SJSA1 (cell line): ENCODE measurements around the gene ITGA11. TPM values are rescaled to one million over a fixed set of nuclear protein-coding genes. Genes with fewer than 3 reads are reported as not detected.
"Not testable (repeated sequence)": the region's sequence is repeated elsewhere in the genome, so short reads cannot be mapped to it uniquely, and the experiment has no call there.

ENCODE experiments used
- DNase-seq, 2 experiments: peaks; one replicate each; pipeline ENCODE4 v3.0.0-alpha.2; 2015 to 2020; ENCODE audit warnings: low spot score in 2 of 2, low read depth in 1 of 2
- H3K27ac ChIP-seq: fragments of 250-450 bp; sonication (Bioruptor Pico); 2 replicates; pipeline ENCODE4 v1.5.1; 2020; ENCODE audit warnings: mild to moderate bottlenecking, moderate library complexity
- H3K27me3 ChIP-seq: fragments of 250-450 bp; sonication (Bioruptor Pico); replicated peaks from 2 replicates; pipeline ENCODE4 v1.5.1; 2020; ENCODE audit warnings: mild to moderate bottlenecking, moderate library complexity
- H3K36me3 ChIP-seq: fragments of 250-450 bp; sonication (Bioruptor Pico); 2 replicates; pipeline ENCODE4 v1.5.1; 2020; ENCODE audit warnings: mild to moderate bottlenecking
- H3K4me1 ChIP-seq: fragments of 250-450 bp; sonication (Bioruptor Pico); replicated peaks from 2 replicates; pipeline ENCODE4 v1.6.1; 2021; ENCODE audit warnings: mild to moderate bottlenecking
- H3K4me3 ChIP-seq: fragments of 250-450 bp; sonication (Bioruptor Pico); 2 replicates; pipeline ENCODE4 v1.5.1; 2020; ENCODE audit warnings: mild to moderate bottlenecking
- H3K9me3 ChIP-seq: fragments of 250-450 bp; sonication (Bioruptor Pico); replicated peaks from 2 replicates; pipeline ENCODE4 v1.5.1; 2020; ENCODE audit warnings: mild to moderate bottlenecking
- total RNA-seq: library from RNA; depleted of rRNA; stranded (reverse); fragments of >200 nt; shearing (Covaris generic); gene quantifications from 2 replicates; pipeline ENCODE4 v1.2.3, GENCODE V29; 2014

ITGA11 gene
- total RNA-seq, 1 experiment from 2014 or later, result 0.34 TPM

DNA sequence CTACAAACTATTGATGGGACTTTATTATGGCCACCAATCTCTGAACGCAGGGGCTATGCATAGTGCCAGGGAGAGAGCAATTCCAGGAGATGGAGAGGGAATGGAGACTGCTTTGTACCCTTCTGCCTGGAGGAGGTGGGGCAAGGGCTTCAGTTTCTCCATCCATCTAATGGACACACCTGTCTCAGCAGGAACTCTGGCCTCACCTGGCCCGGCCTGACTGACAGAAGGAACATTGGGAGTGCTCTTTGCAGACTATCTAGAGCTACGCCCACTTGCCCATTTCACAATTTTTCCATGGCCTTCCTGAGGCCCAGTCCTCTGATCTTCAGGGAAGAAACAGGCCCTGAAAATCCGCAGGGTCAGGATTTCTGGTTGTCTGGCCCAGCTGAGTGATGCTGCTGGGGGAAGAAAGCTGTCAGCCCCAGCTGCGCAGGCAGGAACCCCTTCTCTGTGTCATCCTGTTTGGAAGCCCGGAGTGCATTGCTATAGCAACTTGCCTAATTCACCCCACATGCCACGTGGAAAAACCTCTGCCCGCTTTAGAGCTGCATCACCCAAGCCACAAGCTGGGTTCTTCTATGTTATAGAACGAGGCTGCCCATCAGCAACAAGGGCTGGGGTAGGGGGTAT, 6.4 kb downstream of the ITGA11 start:
- H3K27me3 ChIP-seq, result peaks cover 14% of the 10 kb centered on the region
- DNase-seq, result no peak
- H3K27ac ChIP-seq, result no peak overlapping the region
- H3K4me1 ChIP-seq, result no peaks in the 10 kb centered on the region
- no peak overlapping the region for H3K4me3 ChIP-seq
- no peaks in the 10 kb centered on the region for H3K9me3 ChIP-seq
- H3K36me3 ChIP-seq, result no peaks in the 10 kb centered on the region

DNA sequence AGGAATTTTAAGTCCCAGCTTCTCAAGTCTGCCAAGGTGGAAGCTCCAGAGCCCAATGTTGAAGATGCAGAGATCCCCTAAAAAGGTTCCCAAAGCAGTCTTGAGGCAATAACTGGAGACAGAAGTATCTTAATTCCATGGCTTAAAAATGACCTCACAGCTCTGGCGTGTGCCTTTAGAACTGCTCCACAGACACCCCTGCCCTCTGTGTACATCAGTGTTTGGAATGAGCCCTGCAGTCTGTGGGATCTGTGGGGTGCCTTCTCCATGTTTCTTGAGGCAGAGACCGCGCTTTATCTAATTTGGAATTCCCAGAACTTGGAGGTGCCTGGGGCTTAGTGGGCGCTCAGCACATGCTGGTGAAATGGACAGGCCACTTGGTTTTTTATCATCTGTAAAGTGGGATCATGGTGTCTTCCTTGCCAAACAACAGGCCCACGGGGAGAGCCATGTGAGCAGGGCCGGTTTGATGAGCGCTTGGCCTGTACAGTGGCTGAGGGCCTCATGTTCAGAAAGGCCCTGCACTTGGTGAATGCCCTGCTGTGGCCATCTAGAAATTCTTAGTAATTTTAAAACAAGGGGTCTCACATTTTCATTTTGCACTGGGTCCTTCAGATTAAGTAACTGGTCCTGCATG, 7.1 kb downstream of the ITGA11 start:
- H3K27ac ChIP-seq, result no peak overlapping the region
- no peaks in the 10 kb centered on the region for H3K9me3 ChIP-seq
- DNase-seq, result no peak
- peaks cover 8% of the 10 kb centered on the region for H3K27me3 ChIP-seq
- no peaks in the 10 kb centered on the region for H3K4me1 ChIP-seq
- no peaks in the 10 kb centered on the region for H3K36me3 ChIP-seq
- H3K4me3 ChIP-seq, result no peak overlapping the region

DNA sequence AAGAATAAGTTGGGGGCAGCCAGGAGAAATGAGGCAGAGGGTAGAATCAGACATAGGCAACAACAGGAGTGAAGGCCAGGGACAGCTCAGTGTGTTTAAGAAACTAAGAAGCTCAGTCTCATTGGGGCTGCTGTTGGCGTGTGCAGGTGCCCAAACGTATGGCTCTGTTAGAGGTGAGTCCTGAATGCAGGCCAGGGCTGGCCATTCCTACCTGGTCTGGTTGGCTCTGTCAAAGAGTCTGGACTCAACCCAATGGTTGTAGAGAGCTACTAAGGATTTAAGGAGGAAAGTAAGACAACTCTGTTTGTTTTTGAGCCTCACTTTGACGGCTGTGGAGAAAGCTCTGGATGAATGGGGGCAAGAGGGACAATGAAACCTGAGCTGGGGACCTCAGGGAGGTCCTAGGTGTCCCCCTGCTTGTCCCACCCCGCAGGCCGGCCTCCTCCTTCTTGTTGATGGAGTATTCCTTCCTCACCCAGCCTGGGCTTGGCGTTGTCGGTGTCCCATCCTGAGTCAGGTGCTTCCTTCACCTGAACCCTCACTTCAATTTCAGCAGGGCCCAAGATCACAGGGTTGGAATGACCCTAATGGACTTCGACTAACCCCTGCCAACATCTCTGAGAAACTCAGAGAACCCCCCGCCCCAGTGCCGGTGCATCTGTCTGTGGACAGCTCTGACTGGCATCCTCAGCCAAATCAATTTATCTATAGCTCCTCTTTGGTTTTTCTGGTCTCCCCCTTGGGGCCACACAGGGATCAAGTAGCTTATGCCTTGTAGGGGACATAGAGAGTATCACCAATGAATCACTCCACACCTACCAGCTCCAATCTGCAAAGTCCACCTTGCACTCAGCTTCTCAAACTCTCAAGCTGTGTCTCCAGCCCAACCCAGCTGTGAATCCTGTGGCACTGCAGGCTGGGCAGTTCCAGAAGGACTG, 8.3 kb downstream of the ITGA11 start:
- Histone ChIP-seq H3K27me3 (peaks cover 4% of the 10 kb centered on the region; the same call in 1 of the 2 replicates), H3K4me1 (no peaks in the 10 kb centered on the region), H3K4me3 (no peak overlapping the region), H3K27ac (no peak overlapping the region), H3K9me3 (no peaks in the 10 kb centered on the region), H3K36me3 (no peaks in the 10 kb centered on the region)
- no peak for DNase-seq

DNA sequence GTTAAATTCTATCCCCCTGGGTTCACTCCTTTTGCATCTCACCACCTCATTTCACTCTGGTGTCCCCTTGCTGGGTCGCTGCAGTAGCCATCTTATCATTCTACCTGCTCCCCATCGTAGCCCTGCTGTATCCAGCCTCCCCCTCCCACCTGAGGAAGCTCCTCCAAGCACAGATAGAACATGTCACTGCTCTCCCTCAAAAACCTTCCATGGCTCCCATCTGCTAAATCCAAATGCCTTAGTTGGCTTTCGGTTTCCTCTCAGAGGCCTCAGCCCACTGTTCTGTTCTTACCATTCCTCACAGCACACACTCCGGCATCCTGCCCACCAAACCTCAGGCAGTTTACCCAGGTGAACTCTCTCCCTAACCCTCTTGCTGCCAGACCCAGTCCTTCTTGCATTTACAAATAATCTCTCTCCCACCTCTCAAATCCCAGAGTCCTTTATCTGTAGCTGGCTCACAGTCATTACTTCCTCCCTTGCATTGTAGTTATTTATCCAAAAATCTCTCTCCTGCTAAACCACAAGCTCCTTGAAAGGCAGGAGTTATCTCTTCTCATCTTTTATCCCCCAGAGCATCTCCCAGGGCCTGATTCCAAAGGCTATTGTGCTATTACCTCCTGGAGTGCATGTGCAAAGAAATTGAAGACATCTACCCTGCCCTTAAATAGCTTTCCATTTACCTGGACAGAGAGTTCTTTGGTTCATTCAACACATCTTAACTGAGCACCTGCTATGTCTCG, 9.4 kb downstream of the ITGA11 start:
- H3K4me3 ChIP-seq, H3K9me3 ChIP-seq, H3K27ac ChIP-seq, H3K36me3 ChIP-seq, H3K27me3 ChIP-seq, H3K4me1 ChIP-seq: not testable (repeated sequence)
- DNase-seq, result peak in 1 of 2 experiments; percentile 5

DNA sequence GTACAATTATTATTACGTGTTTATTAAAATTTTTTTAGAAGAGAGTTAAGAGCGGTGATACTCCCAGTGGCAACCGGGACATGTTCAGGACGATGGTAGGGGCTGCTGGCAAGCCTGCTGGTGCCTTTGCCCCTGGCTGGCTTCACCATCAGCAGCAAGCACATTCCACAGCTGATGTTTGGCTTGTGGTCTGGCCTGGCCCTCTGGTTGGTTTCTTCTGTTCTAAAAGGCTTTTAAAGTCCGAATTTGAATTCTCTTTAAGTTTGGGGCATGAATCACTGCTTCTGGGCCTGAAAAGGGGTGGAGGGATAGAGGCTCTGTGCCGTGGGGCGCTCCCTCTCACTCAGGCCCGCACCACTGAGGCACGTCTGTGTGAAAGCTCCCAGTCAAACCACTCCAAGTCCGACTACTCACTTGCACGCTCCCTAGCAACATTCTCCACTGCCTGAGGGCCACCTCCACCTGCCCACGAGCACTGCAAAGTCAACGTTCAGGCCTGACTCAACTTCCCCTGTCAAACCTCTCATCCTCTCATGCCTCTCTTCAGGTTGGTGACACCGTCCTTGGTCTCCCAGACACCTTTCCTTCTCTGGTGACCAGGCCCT, 10.1 kb downstream of the ITGA11 start:
- peak in 1 of 2 experiments; percentile 34 for DNase-seq

DNA sequence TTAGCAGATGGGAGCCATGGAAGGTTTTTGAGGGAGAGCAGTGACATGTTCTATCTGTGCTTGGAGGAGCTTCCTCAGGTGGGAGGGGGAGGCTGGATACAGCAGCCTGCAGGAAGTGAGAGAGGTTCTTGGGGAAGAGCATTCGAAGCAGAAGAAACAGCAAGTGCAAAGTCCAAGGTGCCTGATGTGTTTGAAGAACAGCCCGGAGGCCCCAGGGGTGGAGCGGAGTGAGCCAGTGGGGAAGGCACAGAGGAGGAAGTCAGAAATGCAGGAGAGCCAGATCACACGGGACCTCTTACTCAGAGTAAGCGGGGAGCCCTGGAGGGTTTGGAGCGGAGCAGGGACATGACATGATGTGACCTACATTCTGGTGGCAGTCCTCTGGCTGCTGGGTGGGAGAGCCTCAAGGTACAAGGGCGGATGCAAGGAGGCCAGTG, 10.8 kb downstream of the ITGA11 start:
- Histone ChIP-seq H3K36me3 (no peaks in the 10 kb centered on the region), H3K4me1 (no peaks in the 10 kb centered on the region), H3K27me3 (no peaks in the 10 kb centered on the region), H3K27ac (no peak overlapping the region), H3K4me3 (no peak overlapping the region), H3K9me3 (no peaks in the 10 kb centered on the region)
- DNase-seq, result peak in 1 of 2 experiments; percentile 34

More for the DNA sequence above, 10.1 kb downstream of the ITGA11 start:
- Histone ChIP-seq H3K9me3 (no peaks in the 10 kb centered on the region), H3K36me3 (no peaks in the 10 kb centered on the region), H3K27ac (no peak overlapping the region), H3K27me3 (no peaks in the 10 kb centered on the region), H3K4me3 (no peak overlapping the region), H3K4me1 (no peaks in the 10 kb centered on the region)

DNA sequence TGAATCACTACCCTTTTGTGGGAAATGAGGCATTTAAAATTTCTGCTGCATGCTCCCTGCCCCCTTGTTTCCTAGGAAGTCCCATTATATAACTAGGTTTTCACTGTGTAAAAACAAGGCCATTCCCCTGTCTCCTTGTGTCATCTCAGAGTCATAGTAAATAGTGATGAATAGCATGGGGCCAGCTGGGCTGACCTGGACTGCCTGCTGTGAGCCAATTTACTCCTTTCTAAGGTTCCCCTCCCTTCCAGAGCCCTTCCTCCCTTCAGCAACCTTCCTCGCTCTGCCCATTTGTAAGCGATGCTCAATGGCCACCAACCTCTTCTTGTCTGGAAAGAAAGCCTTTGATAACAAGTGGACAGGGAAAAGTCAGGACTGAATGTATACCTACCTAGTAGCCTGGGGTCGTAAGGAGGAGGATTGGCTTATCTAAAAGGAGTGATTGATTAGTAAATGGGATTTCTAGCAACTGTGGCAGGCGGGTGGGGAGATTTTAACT, 11.7 kb downstream of the ITGA11 start:
- Histone ChIP-seq H3K4me3 (no peak overlapping the region), H3K9me3 (no peaks in the 10 kb centered on the region), H3K36me3 (no peaks in the 10 kb centered on the region), H3K4me1 (no peaks in the 10 kb centered on the region), H3K27me3 (no peaks in the 10 kb centered on the region), H3K27ac (no peak overlapping the region)
- peak in 1 of 2 experiments; percentile 31 for DNase-seq

DNA sequence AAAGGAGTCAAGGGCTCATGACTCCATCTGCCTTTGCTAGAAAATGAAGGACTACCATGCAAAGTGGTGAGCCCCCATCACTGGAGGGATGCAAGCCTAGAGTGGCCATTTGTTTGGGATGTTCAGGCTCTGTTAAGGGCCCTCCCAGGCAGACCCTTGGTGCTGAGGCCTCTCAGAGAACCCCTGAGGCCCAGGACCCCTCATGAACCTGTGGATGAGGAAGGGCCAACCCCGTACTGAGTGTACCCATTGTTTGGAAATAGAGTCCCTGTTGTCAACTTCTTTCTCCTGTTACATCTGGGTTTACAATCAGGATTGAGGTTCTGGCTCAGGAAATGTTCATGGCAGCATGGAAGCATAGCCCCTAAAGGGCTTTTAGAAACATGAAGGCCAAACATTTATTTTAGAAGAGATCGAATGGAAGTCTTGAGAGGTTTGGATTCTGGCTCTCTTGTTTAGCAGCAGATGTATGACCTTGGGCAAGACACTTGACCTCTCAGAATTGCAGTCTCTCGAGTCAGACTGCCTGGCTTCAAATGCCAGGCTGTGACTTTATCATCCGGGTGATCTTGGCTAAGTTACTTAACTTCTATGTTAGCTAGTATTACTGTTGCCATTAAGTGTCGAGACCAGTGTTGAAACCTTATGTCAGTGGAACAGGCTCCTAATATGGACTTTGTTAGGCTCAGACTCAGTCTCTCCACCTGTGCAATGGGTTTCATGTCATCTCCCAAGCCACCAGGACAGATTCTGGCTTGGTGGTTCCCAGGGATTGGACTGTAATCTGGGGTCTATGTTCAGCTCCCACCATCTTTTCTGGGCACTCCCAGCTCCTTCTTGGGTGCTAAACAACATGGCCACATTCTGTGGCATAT, 12.4 kb downstream of the ITGA11 start:
- H3K9me3 ChIP-seq, result no peaks in the 10 kb centered on the region
- H3K4me3 ChIP-seq, result no peak overlapping the region
- no peak overlapping the region for H3K27ac ChIP-seq
- H3K4me1 ChIP-seq, result no peaks in the 10 kb centered on the region
- H3K36me3 ChIP-seq, result no peaks in the 10 kb centered on the region
- H3K27me3 ChIP-seq, result no peaks in the 10 kb centered on the region
- DNase-seq, result peak in 1 of 2 experiments; percentile 12

DNA sequence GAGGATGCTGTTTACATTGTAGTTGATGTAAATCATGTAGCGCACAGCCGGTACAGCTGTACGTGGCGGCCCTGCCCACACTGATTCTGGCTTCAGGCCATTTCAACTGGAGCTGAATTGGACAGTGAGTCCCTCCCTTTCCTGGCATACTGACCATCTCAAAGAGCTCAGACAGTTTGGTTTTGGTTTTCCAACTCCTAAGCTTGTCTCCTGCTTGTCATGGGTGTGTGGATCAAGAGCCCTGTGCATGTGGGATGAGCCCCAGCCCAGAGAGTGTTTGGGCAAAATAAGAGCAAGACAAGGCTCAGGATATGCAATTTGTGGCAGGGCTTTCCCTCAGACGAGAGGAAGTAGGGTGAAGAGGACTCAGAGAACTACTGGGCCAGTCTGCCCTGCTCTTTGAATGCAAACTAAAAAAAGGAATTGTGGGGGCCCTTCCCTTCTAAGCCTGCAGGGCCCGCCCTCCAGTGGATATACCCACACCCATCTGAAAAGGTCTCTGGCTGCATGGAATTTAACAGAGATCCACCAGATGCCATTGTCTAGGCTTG, 13.3 kb downstream of the ITGA11 start:
- no peaks in the 10 kb centered on the region for H3K27me3 ChIP-seq
- H3K4me1 ChIP-seq, result no peaks in the 10 kb centered on the region
- peak in 1 of 2 experiments; percentile 28 for DNase-seq
- no peaks in the 10 kb centered on the region for H3K9me3 ChIP-seq
- H3K4me3 ChIP-seq, result no peak overlapping the region
- H3K27ac ChIP-seq, result no peak overlapping the region
- no peaks in the 10 kb centered on the region for H3K36me3 ChIP-seq

DNA sequence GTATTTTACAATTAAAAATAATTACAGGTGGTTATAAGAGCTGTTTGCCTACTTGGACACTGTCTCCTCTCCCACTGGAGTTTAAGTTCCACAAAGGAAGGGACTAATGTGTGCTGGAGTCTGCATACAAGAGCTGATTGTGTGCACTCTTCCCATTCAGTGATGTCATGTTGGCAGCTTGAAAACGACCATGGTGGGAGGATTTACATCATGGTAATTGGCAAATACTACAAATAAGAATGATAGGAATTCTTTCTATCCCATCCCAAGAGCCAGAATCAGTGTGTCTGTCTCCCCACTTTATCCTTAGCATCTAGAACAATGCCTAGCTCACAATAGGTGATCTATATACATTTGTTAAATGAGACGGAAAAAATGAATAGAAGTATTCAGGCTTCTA, 14.1 kb downstream of the ITGA11 start:
- Histone ChIP-seq H3K27ac (no peak overlapping the region), H3K36me3 (no peaks in the 10 kb centered on the region), H3K4me1 (no peaks in the 10 kb centered on the region), H3K4me3 (no peak overlapping the region), H3K27me3 (no peaks in the 10 kb centered on the region), H3K9me3 (no peaks in the 10 kb centered on the region)
- DNase-seq, result no peak

DNA sequence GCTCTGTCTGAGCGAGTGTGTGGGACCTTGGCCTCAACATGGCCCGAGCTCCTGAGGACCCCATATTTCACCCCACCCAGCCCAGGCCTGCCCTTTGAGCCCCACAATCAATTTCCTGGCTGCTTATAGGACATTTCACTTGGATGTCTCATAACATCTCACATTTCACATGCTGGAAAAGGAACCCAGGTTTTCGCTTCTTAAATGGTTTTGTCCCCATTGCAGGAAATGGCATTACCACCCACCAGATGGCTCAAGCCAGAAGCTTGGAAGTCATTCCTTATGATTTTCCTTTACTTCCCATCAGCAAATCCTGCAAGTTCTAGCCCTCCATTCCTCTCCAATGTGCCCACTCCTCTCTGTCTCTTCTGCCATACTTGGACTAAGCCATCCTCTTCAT, 14.9 kb downstream of the ITGA11 start:
- Histone ChIP-seq H3K27ac (no peak overlapping the region), H3K27me3 (no peaks in the 10 kb centered on the region), H3K36me3 (no peaks in the 10 kb centered on the region), H3K9me3 (no peaks in the 10 kb centered on the region), H3K4me1 (no peaks in the 10 kb centered on the region), H3K4me3 (no peak overlapping the region)
- DNase-seq, result peak in 1 of 2 experiments; percentile 9

DNA sequence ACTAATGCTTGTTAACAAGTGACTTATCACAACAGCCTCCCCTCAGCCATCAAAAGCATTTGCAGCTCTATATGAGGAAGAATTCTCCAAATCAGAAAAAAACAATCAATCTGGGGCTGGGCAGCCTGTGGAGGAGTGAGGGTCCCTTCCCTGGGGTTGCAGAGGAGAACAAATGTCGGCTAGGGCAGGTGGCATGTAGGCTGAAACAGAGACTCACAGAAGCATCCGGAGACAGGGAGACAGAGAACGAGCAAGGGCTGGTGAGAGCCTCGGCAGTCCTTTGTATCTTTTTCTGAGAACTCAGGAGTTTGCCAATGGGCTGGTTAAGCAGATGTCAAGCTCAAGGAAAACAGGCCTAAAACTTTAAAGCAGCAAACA, 15.8 kb downstream of the ITGA11 start:
- no peaks in the 10 kb centered on the region for H3K27me3 ChIP-seq
- no peak overlapping the region for H3K4me3 ChIP-seq
- DNase-seq, result peak in 1 of 2 experiments; percentile 8
- no peaks in the 10 kb centered on the region for H3K36me3 ChIP-seq
- H3K9me3 ChIP-seq, result no peaks in the 10 kb centered on the region
- no peak overlapping the region for H3K27ac ChIP-seq
- no peaks in the 10 kb centered on the region for H3K4me1 ChIP-seq
